Dedifferentiated amniotic fluid mesenchymal stem cell (primary cell): Measurements from ENCODE around the gene MICU2.

ENCODE experiments used
- DNase-seq: peaks from one replicate; pipeline ENCODE4 v3.0.0-alpha.2; 2016; ENCODE audit errors: extremely low spot score

Gene MICU2

GRCh38 chr13:21603531-21604448, at the start of gene MICU2:
Gene MICU2 (minus strand): TSS chr13:21604170. CDS start chr13:21604148, 22 bp downstream.
- peak; percentile 95 for DNase-seq

DNA sequence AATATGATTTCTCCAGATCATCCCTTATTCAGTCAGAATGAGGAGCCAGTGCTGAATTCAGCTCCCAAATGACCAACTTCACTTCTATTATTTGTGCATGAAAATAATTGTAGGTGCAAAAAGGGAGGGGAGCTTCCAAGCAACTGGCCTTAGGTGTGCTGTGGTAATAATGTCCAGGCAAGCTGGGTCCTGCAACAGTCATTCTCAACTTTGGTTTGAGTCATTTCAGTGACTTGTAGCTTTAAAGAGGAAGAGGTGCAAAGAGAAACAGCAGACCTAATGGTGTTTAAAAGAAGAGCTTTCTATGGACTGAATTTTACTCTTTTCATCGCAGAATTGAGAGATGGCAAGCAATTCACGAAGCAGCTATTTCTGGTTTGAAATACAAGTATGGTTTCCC, 37.7 kb upstream of the MICU2 start:
- DNase-seq: no peak

GRCh38 chr13:21639561-21639960, 35.6 kb upstream of the MICU2 start:
- DNase-seq: no peak

DNA sequence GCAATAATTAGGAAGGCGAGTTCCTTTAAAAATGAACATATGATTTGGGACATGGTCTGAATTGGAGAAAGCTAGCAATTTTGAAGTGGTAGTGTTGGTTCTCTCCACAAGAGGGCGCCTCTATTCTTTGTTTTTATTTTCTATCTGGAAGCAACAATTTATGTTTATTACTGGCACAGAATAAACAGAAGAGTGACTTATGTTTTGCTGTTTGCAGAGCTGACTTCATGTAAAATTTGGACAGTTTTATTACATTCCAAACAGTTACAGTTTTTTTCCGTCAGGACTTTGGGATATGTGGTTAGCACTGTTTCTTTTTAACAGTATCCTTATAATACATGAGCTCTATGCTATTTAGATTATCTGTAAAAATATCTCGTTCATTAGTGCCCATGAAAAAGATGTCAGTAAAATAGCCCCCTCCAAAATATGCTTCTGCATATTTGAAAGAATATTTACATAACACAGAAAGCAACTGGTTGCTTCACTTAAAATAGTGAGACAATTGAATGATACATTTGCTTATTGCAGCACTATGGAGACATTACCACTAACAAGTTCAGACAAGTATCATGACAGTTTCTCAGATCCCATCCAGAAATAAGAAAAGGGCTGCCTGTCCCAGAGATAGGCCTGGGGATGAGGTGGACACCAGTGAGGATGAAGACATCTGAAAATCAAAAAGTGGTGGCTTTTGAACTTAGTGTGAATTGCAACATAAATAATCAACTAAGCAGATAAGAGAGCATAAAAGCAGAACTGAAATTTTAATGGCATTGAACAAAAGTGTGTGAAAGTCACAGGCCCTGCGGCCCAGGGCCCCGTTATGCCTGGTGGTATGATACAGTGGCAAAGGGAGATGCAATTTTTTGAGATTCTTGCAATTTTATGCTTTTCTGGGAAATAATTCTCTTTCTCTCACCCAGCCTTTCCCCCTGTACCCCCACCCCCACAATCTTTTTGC, 34.6 kb upstream of the MICU2 start:
- DNase-seq: peak; percentile 53

- DNase-seq: no peak
Observed at GRCh38 chr13:21637296-21637695, 33.3 kb upstream of the MICU2 start.

DNA sequence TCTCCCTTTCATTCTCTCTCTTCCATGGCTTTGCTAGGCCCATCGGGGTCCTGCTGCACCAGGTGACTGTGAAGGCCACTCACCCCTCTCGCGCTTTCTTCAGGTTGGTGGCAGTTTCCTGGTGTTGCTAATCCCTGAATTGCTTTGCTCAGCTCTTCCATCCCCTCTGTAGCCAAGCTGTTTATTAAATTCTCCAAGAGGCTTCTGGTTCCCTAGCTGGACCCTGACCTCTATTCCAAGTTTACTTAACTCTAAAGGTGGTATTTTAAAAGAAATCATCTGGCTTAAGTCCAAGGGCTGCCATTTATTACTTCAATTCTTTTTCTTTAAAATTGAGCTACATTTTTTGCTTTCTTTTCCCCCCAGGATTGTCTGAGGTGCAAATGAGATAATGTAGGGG, 32.7 kb upstream of the MICU2 start:
- DNase-seq: no peak

- no peak for DNase-seq
Observed at GRCh38 chr13:21632196-21632595, 28.2 kb upstream of the MICU2 start.

DNA sequence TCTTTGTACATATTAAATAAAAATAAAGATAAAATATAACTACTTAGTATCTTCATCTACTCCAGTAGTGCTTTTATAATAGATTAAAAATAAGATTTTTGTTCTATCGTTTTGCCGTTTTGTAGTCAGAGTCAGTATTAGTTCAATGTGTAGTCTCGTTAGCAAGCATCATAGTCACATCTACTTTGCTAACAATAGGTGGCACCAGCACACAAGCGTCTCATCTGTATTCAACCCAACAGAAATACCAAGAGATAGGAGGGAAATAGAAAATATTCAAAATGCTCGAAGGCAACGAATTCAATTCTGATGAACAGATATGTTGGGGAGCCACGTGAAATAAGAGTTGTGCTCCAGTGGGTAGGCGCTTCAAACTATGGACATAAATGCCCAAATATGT, 21.4 kb upstream of the MICU2 start:
- no peak for DNase-seq

- no peak for DNase-seq
Observed at GRCh38 chr13:21620861-21621260, 16.9 kb upstream of the MICU2 start.

DNA sequence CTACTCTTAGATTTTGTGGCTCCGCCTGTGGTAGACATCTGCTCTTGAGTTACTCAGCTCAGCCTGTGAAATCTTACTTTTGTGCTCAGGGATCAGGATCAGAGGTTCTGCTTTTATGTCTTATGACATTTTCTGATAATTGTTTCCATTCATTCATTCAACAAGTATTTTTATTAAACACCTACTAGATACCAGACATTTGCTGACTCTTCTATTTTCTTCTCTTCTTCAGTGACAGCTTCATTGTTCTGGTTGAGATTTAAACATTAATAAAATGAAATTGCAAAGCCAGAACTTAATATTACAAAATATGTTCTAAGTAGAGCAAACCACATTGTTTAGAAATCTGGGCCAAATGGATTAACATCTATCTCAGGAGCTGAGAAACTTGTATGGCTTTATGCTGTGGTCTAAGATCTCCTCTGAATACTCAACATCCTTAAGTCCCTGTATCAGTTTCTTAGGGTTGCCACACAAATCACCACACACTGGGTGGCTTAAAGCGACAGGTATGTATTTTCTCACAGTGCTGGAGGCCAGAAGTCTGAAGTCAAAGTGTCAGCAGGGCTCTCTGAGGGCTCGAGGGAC, 15.8 kb upstream of the MICU2 start:
- DNase-seq: no peak

GRCh38 chr13:21616880-21617279, 12.9 kb upstream of the MICU2 start:
- DNase-seq: no peak

DNA sequence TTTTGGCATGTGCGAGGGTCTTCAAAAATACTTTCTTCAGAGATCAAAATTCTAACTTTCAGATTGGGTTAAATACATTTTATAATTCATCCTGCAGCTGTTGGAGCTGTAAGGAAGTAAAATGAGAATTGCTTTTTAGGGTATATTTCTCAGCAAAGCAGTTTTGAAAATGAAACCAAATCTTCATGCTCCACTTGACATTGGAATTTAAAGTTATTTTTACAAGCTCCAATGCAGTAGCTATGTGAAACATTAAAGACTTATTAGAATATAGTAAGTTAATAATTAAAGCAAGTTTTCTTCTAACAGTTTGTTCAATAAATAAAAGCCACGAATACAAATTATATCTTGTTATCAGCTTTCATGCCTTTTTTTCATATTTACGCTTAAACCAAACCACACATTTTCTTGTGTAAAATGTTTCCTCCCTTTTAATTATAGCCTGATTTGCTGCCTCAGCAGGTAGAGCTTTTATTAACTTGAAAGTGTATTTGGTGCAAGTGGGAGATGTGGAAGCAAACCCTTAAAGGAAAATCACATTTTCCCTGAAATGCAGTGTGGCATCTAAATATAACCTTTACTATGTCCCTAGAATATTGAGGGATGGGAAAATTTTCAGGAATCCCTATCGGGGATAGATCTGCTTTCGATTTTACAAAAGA, 12.4 kb upstream of the MICU2 start:
- DNase-seq: no peak

GRCh38 chr13:21615427-21615826, 11.5 kb upstream of the MICU2 start:
- DNase-seq: no peak

- DNase-seq: no peak
Observed at GRCh38 chr13:21613791-21614190, 9.8 kb upstream of the MICU2 start.

DNA sequence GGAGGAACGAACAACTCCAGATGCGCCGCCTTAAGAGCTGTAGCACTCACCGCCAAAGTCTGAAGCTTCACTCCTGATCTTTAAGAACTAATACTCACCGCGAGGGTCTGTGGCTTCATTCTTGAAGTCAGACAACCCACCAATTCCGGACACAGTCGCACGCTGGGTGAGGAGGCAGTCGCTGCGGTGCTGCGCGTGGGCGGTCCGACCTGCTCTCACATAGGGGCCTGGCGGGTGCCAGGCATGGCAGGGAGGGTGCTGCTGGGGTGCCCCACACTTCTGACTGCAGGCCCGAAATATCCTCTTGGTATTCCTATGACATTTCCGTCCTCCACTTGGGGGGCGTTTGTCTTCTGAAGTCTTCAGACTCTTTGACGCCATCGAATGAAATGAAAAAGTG, 7.4 kb upstream of the MICU2 start:
- no peak for DNase-seq

DNA sequence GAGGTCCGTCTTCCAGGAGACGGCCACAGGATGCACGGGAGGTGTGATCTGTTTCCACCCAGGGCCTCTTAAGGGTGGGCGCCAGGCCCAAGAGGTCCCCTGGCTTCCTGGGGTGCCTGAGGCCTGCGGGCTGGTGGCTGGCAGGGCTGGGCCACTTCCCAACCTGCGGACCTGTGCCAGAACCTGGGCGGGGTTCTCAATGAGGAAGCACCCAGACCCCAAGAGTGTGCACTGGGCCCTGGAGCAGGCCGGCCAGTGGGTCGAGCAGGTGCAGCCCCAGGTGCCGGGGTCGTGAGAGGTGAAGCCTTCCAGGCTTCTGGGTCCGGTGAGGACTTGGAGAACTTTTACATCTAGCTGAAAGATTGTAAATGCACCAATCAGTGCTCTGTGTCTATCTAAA, 6.7 kb upstream of the MICU2 start:
- DNase-seq: no peak

DNA sequence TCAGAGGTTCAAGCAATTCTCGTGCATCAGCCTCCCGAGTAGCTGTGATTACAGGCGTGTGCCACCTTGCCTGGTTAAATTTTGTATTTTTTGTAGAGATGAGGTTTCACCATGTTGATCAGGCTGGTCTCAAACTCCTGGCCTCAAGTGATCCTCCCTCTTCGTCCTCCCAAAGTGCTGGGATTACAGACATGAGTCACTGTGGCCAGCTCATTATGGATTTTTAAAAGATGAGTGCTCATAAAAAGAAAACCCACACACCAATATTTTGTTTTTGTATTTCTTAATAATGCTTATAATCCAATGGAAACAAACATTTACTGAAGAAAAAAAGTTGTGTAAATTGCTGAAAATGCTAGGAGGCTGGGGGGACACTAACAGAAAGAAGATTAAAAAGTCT, 5.0 kb upstream of the MICU2 start:
- no peak for DNase-seq

GRCh38 chr13:21606796-21607195, 2.8 kb upstream of the MICU2 start:
- DNase-seq: no peak

DNA sequence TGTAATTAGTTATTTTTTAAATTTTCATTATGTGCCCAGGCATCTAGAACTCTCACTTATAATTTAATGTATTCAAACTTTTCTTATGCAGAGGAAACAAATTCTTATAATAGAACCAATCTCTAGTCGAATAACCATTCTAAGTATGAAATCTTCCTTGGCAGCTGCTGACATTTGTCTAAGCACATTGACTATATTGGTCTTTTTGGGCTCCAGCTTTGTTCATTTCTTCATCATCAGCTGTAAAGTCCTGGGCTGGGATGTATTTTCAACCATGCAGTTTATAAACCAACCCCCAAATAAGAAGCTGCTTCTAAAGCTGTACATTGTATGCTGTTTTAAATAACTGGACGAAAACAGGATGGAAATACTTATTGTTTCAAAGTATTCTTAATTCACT, 2.3 kb upstream of the MICU2 start:
- no peak for DNase-seq

- no peak for DNase-seq
Observed at GRCh38 chr13:21596722-21597121, 7.2 kb downstream of the MICU2 start.

DNA sequence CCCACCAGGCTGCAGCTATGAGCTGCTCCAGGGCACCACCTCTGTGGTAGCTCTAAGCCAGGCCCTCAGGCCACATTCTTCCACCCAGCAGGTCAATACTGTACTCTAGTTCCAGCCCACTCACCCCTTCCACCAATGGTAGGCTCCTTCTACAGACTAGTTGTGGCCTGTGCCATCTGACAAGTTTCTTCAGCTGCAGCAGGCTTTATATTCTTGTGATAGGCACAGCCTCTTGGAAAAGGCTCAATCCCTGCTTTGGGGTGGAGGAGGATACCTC, 8.5 kb downstream of the MICU2 start:
- no peak for DNase-seq
